Fibroblast of skin of right biceps (primary cell): ENCODE measurements around the gene ERBIN.
"Not testable (repeated sequence)": the region's sequence is repeated elsewhere in the genome, so short reads cannot be mapped to it uniquely, and the experiment has no call there.

Experiments used
- DNase-seq: peaks from one replicate; pipeline ENCODE4 v3.0.0-alpha.2; 2013

ERBIN gene, protein sequence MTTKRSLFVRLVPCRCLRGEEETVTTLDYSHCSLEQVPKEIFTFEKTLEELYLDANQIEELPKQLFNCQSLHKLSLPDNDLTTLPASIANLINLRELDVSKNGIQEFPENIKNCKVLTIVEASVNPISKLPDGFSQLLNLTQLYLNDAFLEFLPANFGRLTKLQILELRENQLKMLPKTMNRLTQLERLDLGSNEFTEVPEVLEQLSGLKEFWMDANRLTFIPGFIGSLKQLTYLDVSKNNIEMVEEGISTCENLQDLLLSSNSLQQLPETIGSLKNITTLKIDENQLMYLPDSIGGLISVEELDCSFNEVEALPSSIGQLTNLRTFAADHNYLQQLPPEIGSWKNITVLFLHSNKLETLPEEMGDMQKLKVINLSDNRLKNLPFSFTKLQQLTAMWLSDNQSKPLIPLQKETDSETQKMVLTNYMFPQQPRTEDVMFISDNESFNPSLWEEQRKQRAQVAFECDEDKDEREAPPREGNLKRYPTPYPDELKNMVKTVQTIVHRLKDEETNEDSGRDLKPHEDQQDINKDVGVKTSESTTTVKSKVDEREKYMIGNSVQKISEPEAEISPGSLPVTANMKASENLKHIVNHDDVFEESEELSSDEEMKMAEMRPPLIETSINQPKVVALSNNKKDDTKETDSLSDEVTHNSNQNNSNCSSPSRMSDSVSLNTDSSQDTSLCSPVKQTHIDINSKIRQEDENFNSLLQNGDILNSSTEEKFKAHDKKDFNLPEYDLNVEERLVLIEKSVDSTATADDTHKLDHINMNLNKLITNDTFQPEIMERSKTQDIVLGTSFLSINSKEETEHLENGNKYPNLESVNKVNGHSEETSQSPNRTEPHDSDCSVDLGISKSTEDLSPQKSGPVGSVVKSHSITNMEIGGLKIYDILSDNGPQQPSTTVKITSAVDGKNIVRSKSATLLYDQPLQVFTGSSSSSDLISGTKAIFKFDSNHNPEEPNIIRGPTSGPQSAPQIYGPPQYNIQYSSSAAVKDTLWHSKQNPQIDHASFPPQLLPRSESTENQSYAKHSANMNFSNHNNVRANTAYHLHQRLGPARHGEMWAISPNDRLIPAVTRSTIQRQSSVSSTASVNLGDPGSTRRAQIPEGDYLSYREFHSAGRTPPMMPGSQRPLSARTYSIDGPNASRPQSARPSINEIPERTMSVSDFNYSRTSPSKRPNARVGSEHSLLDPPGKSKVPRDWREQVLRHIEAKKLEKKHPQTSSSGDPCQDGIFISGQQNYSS (N-terminal part only)

GRCh38 chr5:65926276-65926783 is at the start of gene ERBIN:
ERBIN (plus strand) TSS chr5:65926575; CDS start chr5:65992719, 66,144 bp downstream.
- peak; percentile 82 for DNase-seq

- no peak for DNase-seq
These were observed 49.4 kb upstream of the ERBIN start for GRCh38 chr5:65876970-65877369.

DNA sequence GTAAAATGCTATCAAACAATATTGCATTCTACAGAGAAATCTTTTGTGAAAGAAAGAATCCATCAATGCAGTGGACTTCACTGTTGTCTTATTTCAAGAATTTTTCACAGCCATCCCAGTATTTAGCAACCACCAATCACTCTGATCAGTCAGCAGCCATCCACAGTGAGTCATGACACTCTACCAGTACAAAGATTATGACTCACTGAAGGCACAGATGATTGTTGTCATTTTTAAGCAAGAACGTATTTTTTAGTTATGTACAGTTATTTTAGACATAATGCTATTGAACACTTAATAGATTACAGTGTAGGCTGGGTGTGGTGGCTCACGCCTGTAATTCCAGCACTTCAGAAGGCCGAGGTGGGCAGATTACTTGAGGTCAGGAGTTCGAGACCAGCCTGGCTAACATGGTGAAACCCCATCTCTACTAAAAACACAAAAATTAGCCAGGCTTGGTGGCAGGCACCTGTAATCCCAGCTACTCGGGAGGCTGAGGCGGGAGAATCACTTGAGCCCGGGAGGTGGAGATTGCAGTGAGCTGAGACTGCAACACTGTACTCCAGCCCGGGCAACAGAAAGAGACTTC is 46.6 kb upstream of the ERBIN start:
- DNase-seq, result peak; percentile 94

DNA sequence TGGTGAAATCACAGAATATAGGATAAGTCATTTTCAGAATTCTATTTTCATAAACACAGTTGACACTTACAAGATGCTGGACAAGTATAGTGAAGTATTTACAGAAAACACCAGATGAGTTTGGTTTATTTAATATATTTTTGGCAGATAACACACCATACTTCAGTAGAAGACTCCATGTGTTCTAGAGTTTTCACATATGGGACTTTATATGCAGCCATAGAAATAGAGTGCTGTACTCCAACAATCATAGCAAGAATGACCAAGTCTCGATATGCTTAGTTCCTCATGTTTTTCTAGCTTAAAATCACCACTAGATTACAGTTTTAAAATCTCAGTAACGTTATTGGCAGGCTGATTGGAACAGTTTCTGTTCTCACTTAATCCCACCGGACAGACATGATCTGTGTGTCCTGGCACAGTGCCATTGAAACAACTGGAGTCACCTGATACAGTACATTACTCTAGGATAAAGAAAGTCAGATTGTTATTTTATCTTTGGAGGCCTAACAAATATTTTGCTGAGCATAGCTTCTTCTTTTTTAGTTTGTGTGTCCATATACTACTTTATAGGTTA is 45.8 kb upstream of the ERBIN start:
- DNase-seq, result no peak

GRCh38 chr5:65882278-65882677 is 44.1 kb upstream of the ERBIN start:
- no peak for DNase-seq

DNA sequence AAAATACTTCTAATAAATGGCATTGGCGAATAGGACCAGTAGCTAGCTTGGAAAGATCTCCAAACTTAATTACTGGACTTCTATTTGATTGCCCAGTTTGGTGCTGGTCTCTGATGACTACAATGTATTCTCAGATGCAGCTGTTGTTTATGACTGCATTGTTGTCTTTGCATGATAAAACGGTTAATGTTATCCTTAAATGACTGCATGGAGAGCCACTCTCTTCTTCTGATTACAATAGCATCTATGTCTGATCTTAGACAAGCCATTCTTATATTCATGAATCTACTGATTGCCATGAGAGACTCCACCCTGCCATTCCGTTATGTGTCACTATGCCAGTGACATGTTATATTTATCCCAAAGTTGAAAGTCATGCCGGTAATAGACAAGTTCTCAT is 42.9 kb upstream of the ERBIN start:
- no peak for DNase-seq

GRCh38 chr5:65886387-65886786 is 40.0 kb upstream of the ERBIN start:
- DNase-seq, result no peak

GRCh38 chr5:65892024-65892423 is 34.4 kb upstream of the ERBIN start:
- not testable (repeated sequence) for DNase-seq

DNA sequence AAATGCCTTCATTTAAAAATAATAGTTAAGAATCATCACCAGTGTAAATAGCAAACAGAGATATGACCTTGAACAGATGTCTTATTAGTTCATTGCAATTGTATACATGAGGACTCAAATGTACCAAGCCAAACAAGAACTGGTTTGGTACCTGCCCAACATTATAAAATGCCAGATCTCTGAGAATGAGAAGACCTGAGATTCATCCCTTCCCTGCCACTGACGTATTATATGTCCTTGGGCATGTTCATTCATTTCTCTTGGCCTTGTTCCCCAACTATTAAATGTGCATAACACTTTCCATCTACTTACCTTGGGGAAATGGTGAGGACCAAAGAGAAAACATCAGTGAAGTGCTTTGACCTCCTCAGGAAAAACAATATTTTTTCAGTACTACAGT is 33.6 kb upstream of the ERBIN start:
- DNase-seq, result no peak

GRCh38 chr5:65893749-65894430 is 32.5 kb upstream of the ERBIN start:
- DNase-seq, result no peak

DNA sequence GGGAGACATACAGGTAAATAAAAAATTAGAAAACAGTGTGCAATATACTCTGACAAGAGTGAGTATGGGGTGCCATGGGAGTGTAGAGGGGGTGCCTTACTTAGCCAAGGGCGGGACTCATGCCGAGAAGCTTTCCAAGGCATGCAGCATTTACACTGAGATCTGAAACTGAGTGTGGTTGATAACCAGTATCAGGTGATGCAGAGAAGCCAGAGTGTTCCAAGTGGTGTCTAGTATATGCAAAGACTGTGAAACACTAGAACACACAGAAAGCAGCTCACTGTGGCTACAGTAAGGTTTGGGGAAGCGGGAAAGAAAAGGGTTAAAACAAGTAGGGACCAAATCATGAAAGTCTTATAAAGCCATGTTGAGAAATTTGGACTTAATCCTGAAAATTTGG is 30.5 kb upstream of the ERBIN start:
- no peak for DNase-seq

DNA sequence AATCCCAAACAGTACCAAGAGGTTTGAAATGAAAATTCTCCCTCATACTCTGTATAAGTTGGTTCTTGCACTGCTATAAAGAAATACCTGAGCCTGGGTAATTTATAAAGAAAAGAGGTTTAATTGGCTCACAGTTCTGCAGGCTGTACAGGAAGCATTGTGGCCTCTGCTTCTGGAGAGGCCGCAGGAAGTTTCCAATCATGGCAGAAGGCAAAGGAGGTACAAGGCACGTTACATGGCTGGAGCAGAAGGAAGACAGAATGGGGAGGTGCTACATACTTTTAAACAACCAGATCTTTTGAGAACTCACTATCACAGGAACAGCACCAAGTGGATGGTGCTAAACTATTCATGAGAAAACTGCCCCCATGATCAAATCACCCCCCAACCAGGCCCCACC is 25.6 kb upstream of the ERBIN start:
- DNase-seq, result no peak

DNA sequence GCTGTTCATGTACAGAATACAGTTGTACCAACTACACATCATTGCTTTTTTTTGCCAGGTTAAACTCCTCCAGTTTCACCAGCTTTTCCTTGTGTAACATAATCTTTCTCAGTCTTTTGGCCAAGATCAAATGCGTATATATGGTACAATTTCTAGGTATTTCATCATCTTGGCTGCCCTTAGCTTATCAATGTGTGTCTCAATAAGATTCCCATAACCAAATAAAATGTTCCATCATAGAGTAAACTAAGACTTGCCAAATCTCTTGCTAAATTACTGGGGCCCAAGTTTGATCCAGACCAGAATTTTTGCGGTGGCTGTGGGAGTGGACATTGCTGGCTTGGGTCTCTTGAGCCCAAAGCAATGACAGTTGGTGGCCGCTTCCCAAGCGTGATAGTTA is 24.3 kb upstream of the ERBIN start:
- no peak for DNase-seq

DNA sequence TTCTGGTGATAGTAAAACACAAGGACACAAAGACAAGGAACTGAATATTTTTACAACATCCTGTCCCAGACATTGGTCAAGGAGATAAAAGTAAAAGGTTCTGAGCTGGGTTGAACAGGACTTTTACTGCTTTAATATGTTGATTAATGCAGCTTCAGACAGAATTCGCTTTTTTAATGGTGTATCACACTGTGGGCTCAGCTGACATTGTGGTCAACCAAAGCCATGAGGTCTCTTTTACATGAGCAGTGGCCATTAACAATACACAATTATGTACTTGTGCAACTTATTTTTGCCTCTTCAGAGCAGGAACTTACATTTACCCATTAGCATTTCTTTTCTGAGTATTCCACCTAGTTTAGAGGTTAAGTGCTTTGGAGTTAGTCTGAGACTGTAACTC is 22.8 kb upstream of the ERBIN start:
- no peak for DNase-seq

DNA sequence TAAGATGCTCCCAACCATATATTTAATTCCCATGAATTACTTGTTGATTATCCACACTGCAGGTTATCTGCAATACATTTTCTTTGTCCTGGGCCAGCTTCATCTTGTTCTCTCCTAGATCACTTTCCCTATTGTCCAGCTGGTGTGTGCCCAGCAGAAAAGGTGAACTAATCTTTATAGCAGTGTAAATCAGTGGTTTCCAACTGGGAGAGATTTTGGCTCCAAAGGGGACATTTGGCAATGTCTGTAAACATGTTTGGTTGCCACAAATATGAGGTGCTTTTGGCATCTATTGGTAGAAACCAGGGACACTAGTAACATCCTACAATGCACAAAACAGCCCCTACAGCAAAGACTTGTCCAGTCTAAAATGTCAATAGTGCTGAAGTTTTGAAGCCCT is 20.1 kb upstream of the ERBIN start:
- no peak for DNase-seq

- peak; percentile 31 for DNase-seq
These were observed 19.2 kb upstream of the ERBIN start for GRCh38 chr5:65907135-65907534.

GRCh38 chr5:65910711-65911110 is 15.7 kb upstream of the ERBIN start:
- DNase-seq, result no peak

GRCh38 chr5:65912311-65912710 is 14.1 kb upstream of the ERBIN start:
- DNase-seq, result no peak

- no peak for DNase-seq
These were observed 12.9 kb upstream of the ERBIN start for GRCh38 chr5:65913519-65913918.

- DNase-seq, result no peak
These were observed 11.7 kb upstream of the ERBIN start for GRCh38 chr5:65914641-65915196.

GRCh38 chr5:65915661-65916060 is 10.7 kb upstream of the ERBIN start:
- not testable (repeated sequence) for DNase-seq
